GM13977 (cell line): ENCODE results near the gene DLST.

ENCODE experiments used
- DNase-seq: peaks from one replicate; pipeline ENCODE4 v3.0.0; 2012; ENCODE audit warnings: low spot score
- in situ Hi-C: fragments of 300-500 bp; cut with MboI; formaldehyde crosslinking; loops from one replicate; pipeline ENCODE4 v1.12.0; 2022; ENCODE audit warnings: low sequenced_read_pairs, low pct_unique_long_range_greater_than_20kb, mixed read lengths, inconsistent platforms; ENCODE audit not compliant: unreplicated experiment
- TF ChIP-seq, protein P1 (sequence below): IDR thresholded peaks from 2 replicates; pipeline ENCODE4 v1.5.1; 2012; ENCODE audit warnings: mild to moderate bottlenecking, control low read depth; ENCODE audit not compliant: insufficient read depth; ENCODE audit errors: extremely low read depth, missing control alignments

The DLST gene

DNA sequence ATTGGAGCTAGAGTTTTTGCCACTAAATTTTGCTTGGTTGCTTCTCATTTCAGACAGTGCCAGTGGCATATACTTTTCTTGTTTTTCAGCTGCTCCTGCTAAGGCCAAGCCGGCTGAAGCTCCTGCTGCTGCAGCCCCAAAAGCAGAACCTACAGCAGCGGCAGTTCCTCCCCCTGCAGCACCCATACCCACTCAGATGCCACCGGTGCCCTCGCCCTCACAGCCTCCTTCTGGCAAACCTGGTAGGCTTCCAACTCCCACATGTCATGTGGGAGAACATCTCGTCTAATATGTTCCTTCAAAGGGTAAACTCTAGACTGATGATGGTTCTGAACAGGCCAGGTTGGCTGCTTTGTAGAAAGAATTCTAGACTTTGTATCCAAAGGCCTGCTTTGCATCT is 11.0 kb downstream of the DLST start:
- TF ChIP-seq, protein P1, sequence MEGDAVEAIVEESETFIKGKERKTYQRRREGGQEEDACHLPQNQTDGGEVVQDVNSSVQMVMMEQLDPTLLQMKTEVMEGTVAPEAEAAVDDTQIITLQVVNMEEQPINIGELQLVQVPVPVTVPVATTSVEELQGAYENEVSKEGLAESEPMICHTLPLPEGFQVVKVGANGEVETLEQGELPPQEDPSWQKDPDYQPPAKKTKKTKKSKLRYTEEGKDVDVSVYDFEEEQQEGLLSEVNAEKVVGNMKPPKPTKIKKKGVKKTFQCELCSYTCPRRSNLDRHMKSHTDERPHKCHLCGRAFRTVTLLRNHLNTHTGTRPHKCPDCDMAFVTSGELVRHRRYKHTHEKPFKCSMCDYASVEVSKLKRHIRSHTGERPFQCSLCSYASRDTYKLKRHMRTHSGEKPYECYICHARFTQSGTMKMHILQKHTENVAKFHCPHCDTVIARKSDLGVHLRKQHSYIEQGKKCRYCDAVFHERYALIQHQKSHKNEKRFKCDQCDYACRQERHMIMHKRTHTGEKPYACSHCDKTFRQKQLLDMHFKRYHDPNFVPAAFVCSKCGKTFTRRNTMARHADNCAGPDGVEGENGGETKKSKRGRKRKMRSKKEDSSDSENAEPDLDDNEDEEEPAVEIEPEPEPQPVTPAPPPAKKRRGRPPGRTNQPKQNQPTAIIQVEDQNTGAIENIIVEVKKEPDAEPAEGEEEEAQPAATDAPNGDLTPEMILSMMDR, result no peak
- no peak for DNase-seq
- in situ Hi-C loops, result no loop called here

DNA sequence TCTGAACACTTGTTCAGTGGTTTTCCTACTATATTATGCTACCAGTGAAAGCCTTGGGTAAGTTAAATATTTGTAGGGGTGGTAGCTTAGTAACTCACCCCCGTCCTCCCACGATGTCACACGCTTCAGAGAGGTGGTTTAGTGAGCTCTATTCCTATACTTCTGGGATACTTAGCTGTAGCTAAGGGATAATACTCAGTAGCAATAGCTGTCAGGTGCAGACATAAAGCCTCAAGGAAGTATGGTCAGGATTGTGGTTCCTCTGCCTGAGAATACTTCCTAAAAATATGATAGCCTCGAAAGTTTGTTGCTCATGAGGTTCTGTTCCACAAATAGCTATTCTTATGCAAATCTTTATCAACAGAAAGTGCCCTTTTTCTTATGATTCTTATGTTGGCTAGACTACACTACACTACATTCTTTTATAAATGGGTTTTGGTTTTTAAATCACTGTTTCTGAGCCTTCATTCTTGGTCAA is 11.9 kb downstream of the DLST start:
- in situ Hi-C loops, result no loop called here
- TF ChIP-seq, protein P1, result no peak
- DNase-seq, result no peak

DNA sequence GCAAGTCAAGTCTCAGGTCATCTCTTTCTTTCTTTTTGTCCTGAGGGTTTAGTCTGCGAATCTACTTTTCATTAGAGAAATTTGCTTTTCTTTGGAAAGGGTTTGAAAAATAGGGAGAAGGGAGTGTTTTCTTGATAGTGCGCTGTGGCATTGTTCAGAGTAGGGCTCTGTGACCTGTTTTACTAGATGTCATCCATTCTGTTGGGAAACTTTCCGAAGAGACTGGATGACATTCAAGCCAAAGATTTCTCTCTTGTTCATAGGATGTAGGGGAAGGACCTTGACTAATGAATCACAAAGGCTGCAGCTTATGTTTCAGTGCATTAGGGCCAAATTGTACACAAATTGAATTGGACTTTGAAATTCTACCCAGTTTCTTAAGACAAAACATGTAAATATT is 14.7 kb downstream of the DLST start:
- DNase-seq, result no peak
- in situ Hi-C loops, result no loop called here
- TF ChIP-seq, protein P1, result no peak

DNA sequence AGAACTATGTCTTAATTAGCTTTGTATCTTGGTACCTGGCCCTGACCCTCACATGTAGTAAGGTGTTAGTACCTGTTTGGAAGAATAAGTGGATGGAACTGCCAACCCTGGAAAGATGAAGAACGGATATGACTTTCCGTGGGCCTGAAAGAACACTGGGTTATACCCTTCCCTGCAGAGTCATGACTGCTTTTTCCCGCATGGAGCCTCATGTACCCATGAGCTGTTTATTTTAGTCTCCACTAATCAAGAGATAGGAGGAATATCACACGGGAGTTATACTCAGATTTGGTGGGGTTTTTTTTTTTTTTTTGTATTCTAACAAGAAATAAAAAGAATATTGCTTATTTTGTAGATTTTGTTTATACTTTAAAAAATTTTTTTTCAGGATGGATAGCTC is 15.9 kb downstream of the DLST start:
- TF ChIP-seq, protein P1, result no peak
- in situ Hi-C loops, result no loop called here
- DNase-seq, result no peak

DNA sequence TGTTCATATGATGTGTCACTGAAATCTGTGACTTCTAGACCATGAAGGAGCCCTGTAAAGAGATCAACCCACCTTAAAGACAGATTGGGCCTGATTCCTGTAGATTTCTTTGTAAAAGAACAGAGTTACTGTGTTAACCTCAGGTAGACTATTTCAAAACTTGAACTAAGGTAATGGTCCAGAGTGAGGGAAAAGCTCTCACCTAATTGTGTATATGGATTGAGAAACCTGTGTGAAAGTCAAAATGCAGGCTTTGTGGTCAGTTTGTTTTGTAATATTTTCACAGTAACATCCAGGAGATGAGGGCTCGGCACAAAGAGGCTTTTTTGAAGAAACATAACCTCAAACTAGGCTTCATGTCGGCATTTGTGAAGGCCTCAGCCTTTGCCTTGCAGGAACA is 16.4 kb downstream of the DLST start:
- TF ChIP-seq, protein P1, result no peak
- DNase-seq, result no peak
- in situ Hi-C loops, result no loop called here

DNA sequence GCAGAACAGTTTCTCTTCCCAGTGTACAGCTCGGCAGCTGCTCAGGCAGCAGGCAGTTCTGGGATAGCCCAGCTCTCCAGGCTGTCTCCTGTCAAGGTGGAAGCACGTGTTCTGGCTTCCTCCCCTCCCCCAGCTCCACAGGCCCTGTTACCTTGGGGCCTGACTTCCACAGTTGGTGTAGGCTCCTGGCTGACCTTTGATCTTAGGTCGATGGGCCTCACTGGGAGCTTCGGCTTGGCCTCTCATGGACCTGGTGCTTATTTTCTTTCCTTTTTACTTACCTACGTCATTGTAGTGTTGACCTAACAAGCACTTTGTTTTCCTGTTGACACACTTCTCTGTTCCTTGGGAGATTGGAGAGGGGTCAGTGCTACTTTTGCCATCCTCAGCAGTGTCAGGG is 17.0 kb downstream of the DLST start:
- DNase-seq, result no peak
- TF ChIP-seq, protein P1, result no peak

More for the DNA sequence above, 17.0 kb downstream of the DLST start:
- in situ Hi-C loops, result no loop called here
